Spleen (tissue), 7 donors: Measurements from ENCODE around the gene TCF12.

ENCODE experiments used
- POLR2A ChIP-seq, 3 donors: fragments of 450-650 bp; IDR thresholded peaks; one replicate each; pipeline ENCODE4 v1.5.1; 2017; ENCODE audit warnings: antibody characterized with exemption in 3 of 3, mild to moderate bottlenecking in 1 of 3
- POLR2AphosphoS5 ChIP-seq, 3 donors: sonication (generic); formaldehyde crosslinking; IDR thresholded peaks; one replicate each; pipeline ENCODE4 v1.5.1; 2017; ENCODE audit warnings: antibody characterized with exemption in 3 of 3
- TF ChIP-seq, protein P1 (sequence below), 11 experiments: fragments of 200-600 bp in 7 of 11; fragments of 450-650 bp in 4 of 11; sonication (generic) in 4 of 11; IDR thresholded peaks in 8 of 11; conservative IDR thresholded peaks in 3 of 11; 1 replicate in 7 of 11; 2 replicates in 4 of 11; pipeline versions ENCODE4 v1.4.0 to v1.8.0; 2016 to 2021; ENCODE audit warnings: antibody characterized with exemption in 11 of 11, inconsistent platforms in 4 of 11, mild to moderate bottlenecking in 1 of 11
- donor health status: DM: no; HTN: no; CAD: no; lungs with moderate emphysema.
- donor health status: DM: no; HTN: no; CAD: no.
- donor health status: DM: no; HTN: no; CAD: no.

DNA sequence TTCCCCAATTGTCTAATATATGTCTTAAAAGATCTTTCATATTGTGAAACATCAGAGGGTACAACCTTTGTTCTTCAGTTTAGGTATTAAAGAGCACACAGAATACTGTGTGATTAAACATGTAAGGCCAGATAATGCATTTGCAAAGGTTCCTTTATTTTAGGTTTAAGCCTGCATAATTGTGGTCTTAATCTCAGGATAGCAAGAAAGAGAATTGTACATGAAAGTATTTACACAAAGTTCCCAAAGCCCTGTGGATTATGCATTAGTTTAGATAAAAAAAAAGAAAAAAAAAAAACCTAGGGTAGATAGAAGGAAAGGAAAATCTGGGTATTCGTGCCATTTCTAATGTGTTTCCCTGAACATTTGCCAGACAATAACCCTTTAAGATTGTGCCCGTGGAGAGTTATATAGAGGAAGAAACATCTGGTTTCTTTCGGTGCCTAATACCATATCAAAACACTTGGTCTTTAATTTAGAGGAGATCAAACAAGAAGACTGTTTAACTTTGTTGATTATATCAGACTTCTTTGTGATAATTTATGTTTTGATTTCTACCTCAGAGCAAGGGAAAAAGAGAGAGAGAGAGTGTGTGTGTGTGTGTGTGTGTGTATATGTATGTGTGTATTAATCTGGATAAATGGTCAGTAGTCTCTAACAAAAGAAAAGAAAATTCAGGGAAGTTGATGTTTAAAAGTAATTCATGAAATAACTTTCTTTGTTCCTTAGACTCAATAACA, 318.3 kb downstream of the TCF12 start:
- TF ChIP-seq, protein P1, sequence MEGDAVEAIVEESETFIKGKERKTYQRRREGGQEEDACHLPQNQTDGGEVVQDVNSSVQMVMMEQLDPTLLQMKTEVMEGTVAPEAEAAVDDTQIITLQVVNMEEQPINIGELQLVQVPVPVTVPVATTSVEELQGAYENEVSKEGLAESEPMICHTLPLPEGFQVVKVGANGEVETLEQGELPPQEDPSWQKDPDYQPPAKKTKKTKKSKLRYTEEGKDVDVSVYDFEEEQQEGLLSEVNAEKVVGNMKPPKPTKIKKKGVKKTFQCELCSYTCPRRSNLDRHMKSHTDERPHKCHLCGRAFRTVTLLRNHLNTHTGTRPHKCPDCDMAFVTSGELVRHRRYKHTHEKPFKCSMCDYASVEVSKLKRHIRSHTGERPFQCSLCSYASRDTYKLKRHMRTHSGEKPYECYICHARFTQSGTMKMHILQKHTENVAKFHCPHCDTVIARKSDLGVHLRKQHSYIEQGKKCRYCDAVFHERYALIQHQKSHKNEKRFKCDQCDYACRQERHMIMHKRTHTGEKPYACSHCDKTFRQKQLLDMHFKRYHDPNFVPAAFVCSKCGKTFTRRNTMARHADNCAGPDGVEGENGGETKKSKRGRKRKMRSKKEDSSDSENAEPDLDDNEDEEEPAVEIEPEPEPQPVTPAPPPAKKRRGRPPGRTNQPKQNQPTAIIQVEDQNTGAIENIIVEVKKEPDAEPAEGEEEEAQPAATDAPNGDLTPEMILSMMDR (IDR thresholded peaks at IDR 0.05 in 8 of 11, conservative IDR thresholded peaks at IDR 0.05 in 3 of 11): no peak
- TF ChIP-seq POLR2AphosphoS5 (IDR thresholded peaks at IDR 0.05) (no peak), POLR2A (IDR thresholded peaks at IDR 0.05) (no peak)
